H1 (cell line): Measurements from ENCODE around the gene CEP120. TPM values are rescaled to one million over a fixed set of nuclear protein-coding genes. Genes with fewer than 3 reads are reported as not detected.

Source experiments
- CTCF ChIA-PET: fragments of 300-600 bp; sonication (Branson Sonifier 250); formaldehyde crosslinking; loops from one replicate; lab custom pipeline; 2021; ENCODE audit not compliant: partially characterized antibody; lab: Charles Lee
- POLR2A ChIA-PET: fragments of 300-600 bp; sonication (Branson Sonifier 250); formaldehyde crosslinking; loops from one replicate; lab custom pipeline; 2021; ENCODE audit warnings: inconsistent platforms; ENCODE audit not compliant: partially characterized antibody; lab: Charles Lee
- DNase-seq, 2 experiments: peaks; one replicate each; pipeline versions ENCODE4 v3.0.0 to v3.0.0-alpha.2; 2010 to 2022; ENCODE audit warnings: low spot score in 2 of 2, low read depth in 1 of 2, mixed read lengths in 1 of 2
- FAIRE-seq: peaks from 2 replicates; lab custom pipeline; 2011; peaks lifted over from hg19 to GRCh38; lab: Jason Lieb, UNC
- H2AFZ ChIP-seq: 2 replicates; pipeline ENCODE4 v1.8.1; 2012; ENCODE audit warnings: low read length, inconsistent platforms
- H2AK5ac ChIP-seq: 2 replicates; pipeline ENCODE4 v1.6.1; 2013; ENCODE audit warnings: low read depth, low read length
- H2BK120ac ChIP-seq: replicated peaks from 2 replicates; pipeline ENCODE3; 2013; ENCODE audit warnings: low read depth, low read length, inconsistent platforms
- H2BK12ac ChIP-seq: 2 replicates; pipeline ENCODE4 v1.6.1; 2013; ENCODE audit warnings: low read depth, low read length
- H2BK15ac ChIP-seq: 2 replicates; pipeline ENCODE4 v1.6.1; 2013; ENCODE audit warnings: low read length
- H2BK20ac ChIP-seq: 2 replicates; pipeline ENCODE4 v1.6.1; 2013; ENCODE audit warnings: low read length
- H2BK5ac ChIP-seq: 2 replicates; pipeline ENCODE4 v1.6.1; 2013; ENCODE audit warnings: low read depth, low read length
- H3K14ac ChIP-seq: 2 replicates; pipeline ENCODE4 v1.6.1; 2013; ENCODE audit warnings: inconsistent platforms; ENCODE audit not compliant: insufficient read length
- H3K18ac ChIP-seq: 2 replicates; pipeline ENCODE4 v1.6.1; 2013; ENCODE audit warnings: low read length; ENCODE audit errors: extremely low read depth
- H3K23ac ChIP-seq: 2 replicates; pipeline ENCODE4 v1.6.1; 2013; ENCODE audit warnings: inconsistent platforms; ENCODE audit not compliant: insufficient read length
- H3K23me2 ChIP-seq: 2 replicates; pipeline ENCODE4 v1.6.1; 2013; ENCODE audit warnings: low read depth, low read length
- H3K27ac ChIP-seq: 2 replicates; pipeline ENCODE4 v1.6.1; 2011; ENCODE audit warnings: low read depth, low read length, inconsistent platforms
- H3K27me3 ChIP-seq, 4 experiments: replicated peaks in 1 of 4; 1 replicate in 1 of 4; 2 replicates in 3 of 4; pipeline versions ENCODE4 v1.6.1 to v1.8.1; 2011 to 2013; ENCODE audit warnings: low read length in 3 of 4, mild to moderate bottlenecking in 3 of 4, inconsistent platforms in 2 of 4, mixed read lengths in 2 of 4, moderate library complexity in 1 of 4; ENCODE audit not compliant: control insufficient read depth in 3 of 4, insufficient read depth in 3 of 4; ENCODE audit errors: extremely low read depth in 1 of 4
- H3K36me3 ChIP-seq, 4 experiments: 2 replicates each; pipeline versions ENCODE4 v1.6.1 to v1.8.1; 2011 to 2013; ENCODE audit warnings: mild to moderate bottlenecking in 4 of 4, low read length in 3 of 4, moderate library complexity in 2 of 4, control low read depth in 1 of 4, inconsistent platforms in 1 of 4; ENCODE audit not compliant: insufficient read depth in 4 of 4, control insufficient read depth in 2 of 4
- H3K4ac ChIP-seq: replicated peaks from 2 replicates; pipeline ENCODE3; 2013; ENCODE audit warnings: low read length, low read depth, mixed read lengths, inconsistent platforms; ENCODE audit not compliant: insufficient read length
- H3K4me1 ChIP-seq, 4 experiments: replicated peaks in 1 of 4; 1 replicate in 1 of 4; 2 replicates in 3 of 4; pipeline versions ENCODE4 v1.6.1 to v1.8.1; 2011 to 2013; ENCODE audit warnings: low read length in 3 of 4, inconsistent platforms in 2 of 4, mixed read lengths in 1 of 4; ENCODE audit not compliant: insufficient read depth in 4 of 4, control insufficient read depth in 3 of 4
- H3K4me2 ChIP-seq, 2 experiments: 2 replicates each; pipeline versions ENCODE4 v1.6.1 to v1.8.1; 2011 to 2013; ENCODE audit warnings: low read depth in 2 of 2, low read length in 2 of 2, control low read depth in 1 of 2, inconsistent platforms in 1 of 2, mild to moderate bottlenecking in 1 of 2; ENCODE audit not compliant: insufficient read depth in 1 of 2
- H3K4me3 ChIP-seq, 4 experiments: fragments of 200-600, 300-600 bp in 1 of 4; sonication (generic), shearing (Covaris generic), sonication (Bioruptor Twin) in 1 of 4; 2 replicates each; pipeline versions ENCODE4 v1.5.1 to v1.8.1; 2011 to 2016; ENCODE audit warnings: low read length in 4 of 4, low read depth in 3 of 4, control low read depth in 2 of 4, inconsistent platforms in 2 of 4, mild to moderate bottlenecking in 2 of 4, mixed read lengths in 1 of 4, moderate library complexity in 1 of 4; ENCODE audit not compliant: insufficient read depth in 2 of 4; ENCODE audit errors: extremely low read depth in 1 of 4
- H3K56ac ChIP-seq: replicated peaks from 2 replicates; pipeline ENCODE3; 2013; ENCODE audit warnings: low read depth, mild to moderate bottlenecking, mixed read lengths, low read length, inconsistent platforms; ENCODE audit not compliant: insufficient read length
- H3K79me1 ChIP-seq: 2 replicates; pipeline ENCODE4 v1.6.1; 2013; ENCODE audit warnings: low read depth, low read length, control low read depth
- H3K79me2 ChIP-seq, 2 experiments: 2 replicates each; pipeline versions ENCODE4 v1.6.1 to v1.8.1; 2012 to 2013; ENCODE audit warnings: low read length in 2 of 2, mild to moderate bottlenecking in 2 of 2, inconsistent platforms in 1 of 2; ENCODE audit not compliant: insufficient read depth in 2 of 2, control insufficient read depth in 1 of 2
- H3K9ac ChIP-seq, 4 experiments: replicated peaks in 1 of 4; 1 replicate in 1 of 4; 2 replicates in 3 of 4; pipeline versions ENCODE4 v1.6.1 to v1.8.1; 2011 to 2013; ENCODE audit warnings: low read depth in 3 of 4, low read length in 3 of 4, control low read depth in 2 of 4, mild to moderate bottlenecking in 2 of 4, moderate library complexity in 2 of 4, inconsistent platforms in 1 of 4; ENCODE audit errors: extremely low read depth in 1 of 4
- H3K9me3 ChIP-seq, 2 experiments: 2 replicates each; pipeline versions ENCODE4 v1.6.1 to v1.8.1; 2012 to 2013; ENCODE audit warnings: mild to moderate bottlenecking in 2 of 2, moderate library complexity in 2 of 2, control low read depth in 1 of 2, inconsistent platforms in 1 of 2, low read depth in 1 of 2, low read length in 1 of 2, mixed read lengths in 1 of 2; ENCODE audit not compliant: insufficient read depth in 2 of 2
- H4K20me1 ChIP-seq, 2 experiments: replicated peaks in 1 of 2; 2 replicates each; pipeline versions ENCODE3 to v1.8.1; 2011 to 2013; ENCODE audit warnings: inconsistent platforms in 2 of 2, low read length in 2 of 2, mild to moderate bottlenecking in 1 of 2; ENCODE audit not compliant: insufficient read depth in 2 of 2, control insufficient read depth in 1 of 2
- H4K5ac ChIP-seq: 2 replicates; pipeline ENCODE4 v1.6.1; 2013; ENCODE audit warnings: low read length, low read depth, mixed read lengths, inconsistent platforms; ENCODE audit not compliant: insufficient read length
- H4K8ac ChIP-seq: 2 replicates; pipeline ENCODE4 v1.8.0; 2013; ENCODE audit warnings: mild to moderate bottlenecking, moderate library complexity, low read length, inconsistent platforms; ENCODE audit not compliant: insufficient read depth; ENCODE audit errors: extremely low read depth
- H4K91ac ChIP-seq: replicated peaks from 2 replicates; pipeline ENCODE3; 2013; ENCODE audit warnings: low read length, mixed read lengths, inconsistent platforms; ENCODE audit not compliant: insufficient read length
- BACH1 ChIP-seq: IDR thresholded peaks from 2 replicates; pipeline ENCODE4 v1.6.1; 2012; ENCODE audit warnings: low read length, improper control_type of control experiment
- CHD1 ChIP-seq: IDR thresholded peaks from 2 replicates; pipeline ENCODE4 v1.6.1; 2012; ENCODE audit warnings: low read depth, low read length, improper control_type of control experiment
- CTBP2 ChIP-seq: IDR thresholded peaks from 2 replicates; pipeline ENCODE4 v1.7.0; 2011; ENCODE audit warnings: borderline replicate concordance, mild to moderate bottlenecking, moderate library complexity, mixed read lengths, low read length; ENCODE audit not compliant: insufficient read depth, insufficient read length
- E2F6 ChIP-seq: IDR thresholded peaks from 2 replicates; pipeline ENCODE4 v1.6.1; 2012; ENCODE audit warnings: inconsistent platforms
- POLR2AphosphoS5 ChIP-seq: IDR thresholded peaks from 2 replicates; pipeline ENCODE4 v1.6.1; 2011; ENCODE audit warnings: low read depth, low read length
- POU5F1 ChIP-seq: IDR thresholded peaks from 2 replicates; pipeline ENCODE4 v1.6.1; 2011; ENCODE audit warnings: low read depth, mild to moderate bottlenecking, low read length, moderate library complexity
- RBBP5 ChIP-seq: IDR thresholded peaks from 2 replicates; pipeline ENCODE4 v1.7.1; 2012; ENCODE audit warnings: low read depth, mild to moderate bottlenecking, inconsistent platforms, low read length, moderate library complexity, borderline replicate concordance
- TAF7 ChIP-seq: optimal IDR thresholded peaks from 2 replicates; pipeline ENCODE3; 2011; ENCODE audit warnings: low read depth, mild to moderate bottlenecking, inconsistent platforms, low read length, moderate library complexity, borderline replicate concordance
- TBP ChIP-seq: IDR thresholded peaks from 2 replicates; pipeline ENCODE4 v1.6.1; 2011; ENCODE audit warnings: low read depth, low read length, improper control_type of control experiment
- TCF12 ChIP-seq: IDR thresholded peaks from 2 replicates; pipeline ENCODE4 v1.6.1; 2011; ENCODE audit warnings: low read depth, mild to moderate bottlenecking, low read length
- TEAD4 ChIP-seq: IDR thresholded peaks from 2 replicates; pipeline ENCODE4 v1.6.1; 2012; ENCODE audit warnings: low read depth, low read length, inconsistent platforms, mixed read lengths
- YY1 ChIP-seq: IDR thresholded peaks from 2 replicates; pipeline ENCODE4 v1.6.1; 2011; ENCODE audit warnings: low read depth, mild to moderate bottlenecking, low read length
- WGBS, 2 experiments: shearing (Covaris generic) in 1 of 2; methylation state at CpG; one replicate each; pipeline versions ENCODE4 v1.1.6 to v1.1.7; 2013 to 2015; ENCODE audit warnings: low lambda C conversion rate in 2 of 2, mixed read lengths in 2 of 2, inconsistent platforms in 1 of 2, low coverage in 1 of 2, missing lambda C conversion rate in 1 of 2; ENCODE audit not compliant: insufficient replicate concordance in 2 of 2, insufficient coverage in 1 of 2, insufficient read length in 1 of 2; ENCODE audit errors: extremely low coverage in 1 of 2, missing lambda C conversion rate in 1 of 2; 5-methylcytosine and 5-hydroxymethylcytosine counted together
- polyA plus RNA-seq, 7 experiments: library from polyadenylated mRNA; depleted of rRNA in 3 of 7; stranded (reverse) in 5 of 7; unstranded in 2 of 7; fragments of >200 nt in 5 of 7; fragments of 200-250 nt in 2 of 7; gene quantifications; 1 replicate in 5 of 7; 2 replicates in 1 of 7; 4 replicates in 1 of 7; pipeline versions ENCODE4 v1.2.1 to v1.2.3, GENCODE V29; 2011 to 2013; ENCODE audit warnings: missing spikeins in 2 of 7, mixed read lengths in 2 of 7
- total RNA-seq: library from RNA; stranded (reverse); fragmentation: NEBNext Ultra II Directional; extraction: Animal tissue kit (Norgen Biotek cat#: 25700); gene quantifications from 2 replicates; pipeline ENCODE4 v1.2.1, GENCODE V29; 2021
- TF ChIP-seq, protein P1 (sequence below): IDR thresholded peaks from 2 replicates; pipeline ENCODE4 v1.6.1; 2011; ENCODE audit warnings: low read length, improper control_type of control experiment

CEP120 gene
- total and polyA plus RNA-seq, 2 of the 8 experiments (the other 6 are each of a cell fraction or from before 2014, with no cell fraction given): 9.3 to 17.9 TPM

DNA sequence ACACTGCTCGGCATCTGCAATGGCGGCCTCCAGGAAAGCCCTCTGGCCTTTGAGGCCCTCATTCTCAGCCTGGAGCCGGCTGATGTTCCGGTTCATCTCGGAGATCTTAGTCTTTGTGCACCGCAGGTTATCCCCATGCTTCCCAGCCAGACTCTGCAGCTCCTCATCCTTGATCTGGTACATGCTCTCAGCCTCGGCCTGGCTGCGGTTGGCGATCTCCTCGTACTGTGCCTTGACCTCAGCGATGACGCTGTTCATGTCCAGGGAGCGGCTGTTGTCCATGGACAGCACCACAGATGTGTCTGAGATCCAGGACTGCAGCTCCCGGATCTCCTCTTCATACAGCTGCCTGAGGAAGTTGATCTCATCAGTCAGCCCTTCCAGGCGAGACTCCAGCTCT, 21.9 kb downstream of the CEP120 start:
- Histone ChIP-seq H3K9ac (no peak overlapping the region), H2BK120ac (no peak overlapping the region), H3K27ac (no peak overlapping the region), H4K91ac (no peak overlapping the region), H3K23ac (no peak overlapping the region), H3K18ac (no peak overlapping the region), H3K56ac (no peak overlapping the region), H2BK20ac (no peak overlapping the region), H2AFZ (no peak overlapping the region), H3K4ac (no peak overlapping the region), H3K4me1 (no peaks in the 10 kb centered on the region), H3K4me2 (no peak overlapping the region), H2AK5ac (no peak overlapping the region), H4K20me1 (no peaks in the 10 kb centered on the region), H4K5ac (no peak overlapping the region), H4K8ac (no peak overlapping the region), H2BK12ac (no peak overlapping the region), H3K36me3 (peaks cover 4 to 25% (median 7%) of the 10 kb centered on the region in 4 experiments), H3K9me3 (no peaks in the 10 kb centered on the region), H3K27me3 (no peaks in the 10 kb centered on the region), H2BK5ac (no peak overlapping the region), H3K79me2 (no peaks in the 10 kb centered on the region), H3K14ac (no peak overlapping the region), H2BK15ac (no peak overlapping the region), H3K4me3 (no peak overlapping the region), H3K23me2 (no peaks in the 10 kb centered on the region), H3K79me1 (no peaks in the 10 kb centered on the region)
- FAIRE-seq (no peak), DNase-seq (no peak)
- ChIA-PET CTCF (interaction anchor here (0.6 to 2.7 kb wide), 3 partner anchors 11 to 139 kb away, joined by 3 to 6 read pairs (median 4); no protein-coding TSS in a partner anchor), POLR2A (interaction anchor here (0.7 to 1.3 kb wide), 2 partner anchors 22 to 191 kb away, joined by 3 to 4 read pairs; partner anchors contain the start of gene CEP120)
- 91% methylated on average over 15 of the region's 15 CpGs; no CpG with 5 or more reads in 1 of the 2 experiments for WGBS, 2 experiments
- TF ChIP-seq CTBP2 (no peak), CHD1 (no peak), E2F6 (no peak), TBP (no peak), RBBP5 (no peak), TEAD4 (no peak), YY1 (no peak), TAF7 (no peak), POLR2AphosphoS5 (no peak), TCF12 (no peak), POU5F1 (no peak), BACH1 (no peak)
- TF ChIP-seq, protein P1, sequence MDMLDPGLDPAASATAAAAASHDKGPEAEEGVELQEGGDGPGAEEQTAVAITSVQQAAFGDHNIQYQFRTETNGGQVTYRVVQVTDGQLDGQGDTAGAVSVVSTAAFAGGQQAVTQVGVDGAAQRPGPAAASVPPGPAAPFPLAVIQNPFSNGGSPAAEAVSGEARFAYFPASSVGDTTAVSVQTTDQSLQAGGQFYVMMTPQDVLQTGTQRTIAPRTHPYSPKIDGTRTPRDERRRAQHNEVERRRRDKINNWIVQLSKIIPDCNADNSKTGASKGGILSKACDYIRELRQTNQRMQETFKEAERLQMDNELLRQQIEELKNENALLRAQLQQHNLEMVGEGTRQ: no peak
